ENCODE measurements around the gene LRBA. TPM values are rescaled to one million over a fixed set of nuclear protein-coding genes. Genes with fewer than 3 reads are reported as not detected.

LRBA gene
- total RNA-seq, 2 donors from 2014 or later = 30.9 to 33.7 TPM

GRCh38 chr4:150332086-150332485, 683.0 kb downstream of the LRBA start:
- Histone ChIP-seq H3K27ac (no peak overlapping the region), H3K9me3 (no peaks in the 10 kb centered on the region), H3K4me1 (ENCODE audit: control insufficient read depth in 1 of 2, low read depth in 2 of 2) (peaks cover 4 to 7% of the 10 kb centered on the region in 2 donors), H3K36me3 (no peaks in the 10 kb centered on the region), H3K27me3 (replicated peaks; ENCODE audit: insufficient read depth) (no peaks in the 10 kb centered on the region), H3K4me3 (no peak overlapping the region)
- ATAC-seq (ENCODE audit: insufficient number of reproducible peaks, low FRiP score, low read depth) (no peak), DNase-seq (ENCODE audit: low spot score) (no peak)
- no peak for TF ChIP-seq CTCF (IDR thresholded peaks at IDR 0.05)

GRCh38 chr4:150329373-150329772, 685.7 kb downstream of the LRBA start:
- ATAC-seq (ENCODE audit: insufficient number of reproducible peaks, low FRiP score, low read depth) = no peak
- no peak for DNase-seq (ENCODE audit: low spot score)
- Histone ChIP-seq H3K27ac (no peak overlapping the region), H3K9me3 (no peaks in the 10 kb centered on the region), H3K36me3 (no peaks in the 10 kb centered on the region), H3K27me3 (replicated peaks; ENCODE audit: insufficient read depth) (no peaks in the 10 kb centered on the region), H3K4me3 (no peak overlapping the region), H3K4me1 (ENCODE audit: control insufficient read depth in 1 of 2, low read depth in 2 of 2) (peaks cover 7 to 15% of the 10 kb centered on the region in 2 donors)
- no peak for TF ChIP-seq CTCF (IDR thresholded peaks at IDR 0.05)

GRCh38 chr4:150328496-150328895, 686.6 kb downstream of the LRBA start:
- TF ChIP-seq CTCF (IDR thresholded peaks at IDR 0.05) = no peak
- no peak overlapping the region for H3K27ac ChIP-seq
- no peak for ATAC-seq (ENCODE audit: insufficient number of reproducible peaks, low FRiP score, low read depth)

GRCh38 chr4:150327262-150327780, 687.8 kb downstream of the LRBA start:
- H3K4me3 ChIP-seq = no peak overlapping the region
- DNase-seq (ENCODE audit: low spot score) = no peak
- no peaks in the 10 kb centered on the region for H3K36me3 ChIP-seq
- no peak for TF ChIP-seq CTCF (IDR thresholded peaks at IDR 0.05)
- ATAC-seq (ENCODE audit: insufficient number of reproducible peaks, low FRiP score, low read depth) = no peak
- peaks cover 0 to 20% of the 10 kb centered on the region in 2 donors for H3K4me1 ChIP-seq (ENCODE audit: control insufficient read depth in 1 of 2, low read depth in 2 of 2)
- no peaks in the 10 kb centered on the region for H3K27me3 ChIP-seq (replicated peaks; ENCODE audit: insufficient read depth)
- no peak overlapping the region for H3K27ac ChIP-seq
- no peaks in the 10 kb centered on the region for H3K9me3 ChIP-seq

More at GRCh38 chr4:150328496-150328895, 686.6 kb downstream of the LRBA start:
- H3K27me3 ChIP-seq (replicated peaks; ENCODE audit: insufficient read depth) = no peaks in the 10 kb centered on the region
- H3K9me3 ChIP-seq = no peaks in the 10 kb centered on the region
- no peaks in the 10 kb centered on the region for H3K36me3 ChIP-seq
- peaks cover 7 to 17% of the 10 kb centered on the region in 2 donors for H3K4me1 ChIP-seq (ENCODE audit: control insufficient read depth in 1 of 2, low read depth in 2 of 2)
- no peak for DNase-seq (ENCODE audit: low spot score)
- H3K4me3 ChIP-seq = no peak overlapping the region

GRCh38 chr4:150325872-150326271, 689.2 kb downstream of the LRBA start:
- no peak for TF ChIP-seq CTCF (IDR thresholded peaks at IDR 0.05)
- ATAC-seq (ENCODE audit: insufficient number of reproducible peaks, low FRiP score, low read depth) (no peak), DNase-seq (ENCODE audit: low spot score) (no peak)
- Histone ChIP-seq H3K36me3 (no peaks in the 10 kb centered on the region), H3K27ac (peak overlapping the region in 1 of 2 donors; percentile 7), H3K4me1 (ENCODE audit: control insufficient read depth in 1 of 2, low read depth in 2 of 2) (peaks cover 0 to 20% of the 10 kb centered on the region in 2 donors), H3K27me3 (replicated peaks; ENCODE audit: insufficient read depth) (no peaks in the 10 kb centered on the region), H3K9me3 (no peaks in the 10 kb centered on the region), H3K4me3 (no peak overlapping the region)

All from thoracic aorta (tissue), 2 donors.